ENCODE data around the gene NOTCH4. TPM values are rescaled to one million over a fixed set of nuclear protein-coding genes. Genes with fewer than 3 reads are reported as not detected.
"Not testable (repeated sequence)": the region's sequence is repeated elsewhere in the genome, so short reads cannot be mapped to it uniquely, and the experiment has no call there.

The NOTCH4 gene
- total RNA-seq = 66.1 and 242 TPM in 2 replicates

DNA sequence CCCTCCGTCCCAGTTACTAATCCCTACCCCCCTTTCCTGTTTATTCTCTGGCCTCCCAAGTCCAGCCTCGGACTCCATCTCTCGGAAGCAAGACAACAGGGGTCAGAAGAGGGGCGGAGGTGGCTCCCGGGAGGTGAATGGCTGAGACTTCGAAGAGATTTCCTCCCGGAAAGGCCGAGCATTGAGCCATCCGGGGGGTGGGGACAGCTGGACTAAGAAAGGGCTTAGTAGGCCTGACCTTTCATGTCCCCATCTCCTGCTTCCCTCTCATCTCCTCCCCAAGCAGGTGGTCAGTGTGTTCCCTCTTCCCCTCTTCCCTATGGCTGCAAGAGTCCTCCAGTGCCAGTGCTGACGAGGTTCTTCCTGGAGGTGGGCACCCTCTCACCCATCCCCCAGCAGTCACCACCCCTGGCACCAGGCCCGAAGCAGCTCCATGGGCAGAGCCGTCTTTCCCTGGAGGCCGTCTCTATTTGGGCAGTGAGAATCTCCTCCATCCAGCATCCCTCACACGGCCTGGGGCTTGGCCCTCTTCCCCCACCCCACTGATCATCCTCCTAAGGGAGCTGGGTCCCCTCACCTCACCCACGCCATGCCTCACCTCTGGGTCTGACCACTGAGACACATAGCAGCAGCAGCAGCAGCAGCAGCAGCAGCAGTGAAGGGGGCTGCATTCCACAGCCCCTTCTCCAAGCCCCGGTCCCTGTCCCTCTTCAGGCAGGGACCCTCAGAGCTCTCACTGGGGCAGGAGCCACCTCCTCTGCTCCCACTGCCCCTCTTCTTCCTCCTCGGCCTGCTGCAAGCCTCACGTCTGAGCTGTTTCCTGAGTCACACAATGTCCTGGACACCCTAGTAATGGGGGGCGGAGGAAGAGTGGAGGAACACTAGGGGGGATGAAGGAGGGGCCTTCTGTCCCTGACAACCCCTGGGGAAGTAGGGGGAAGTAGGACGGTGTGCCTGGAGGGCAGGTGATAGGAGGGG, at the start of gene NOTCH4:
Gene NOTCH4, minus strand, starts transcription at position 810 of the 978 bp plus-strand sequence. Its CDS starts 139 bp downstream, at position 671.
- DNase-seq (ENCODE audit: extremely low read depth, low read depth, low spot score) = peak; percentile 22

DNA sequence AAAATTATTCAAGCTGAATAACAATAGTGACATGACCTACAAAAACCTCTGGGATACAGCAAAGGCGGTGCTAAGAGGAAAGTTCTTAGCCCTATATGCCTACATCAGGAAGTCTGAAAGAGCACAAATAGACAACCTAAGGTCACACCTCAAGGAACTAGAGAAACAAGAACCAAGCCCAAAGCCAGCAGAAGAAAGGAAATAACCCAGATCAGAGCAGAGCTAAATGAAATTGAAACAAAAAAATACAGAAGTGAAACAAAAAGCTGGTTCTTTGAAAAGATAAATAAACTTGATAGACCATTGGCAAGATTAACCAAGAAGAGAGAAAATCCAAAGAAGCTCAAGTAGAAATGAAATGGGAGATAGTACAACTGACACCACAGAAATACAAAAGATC, 47.6 kb upstream of the NOTCH4 start:
- DNase-seq (ENCODE audit: extremely low read depth, low read depth, low spot score) = no peak

DNA sequence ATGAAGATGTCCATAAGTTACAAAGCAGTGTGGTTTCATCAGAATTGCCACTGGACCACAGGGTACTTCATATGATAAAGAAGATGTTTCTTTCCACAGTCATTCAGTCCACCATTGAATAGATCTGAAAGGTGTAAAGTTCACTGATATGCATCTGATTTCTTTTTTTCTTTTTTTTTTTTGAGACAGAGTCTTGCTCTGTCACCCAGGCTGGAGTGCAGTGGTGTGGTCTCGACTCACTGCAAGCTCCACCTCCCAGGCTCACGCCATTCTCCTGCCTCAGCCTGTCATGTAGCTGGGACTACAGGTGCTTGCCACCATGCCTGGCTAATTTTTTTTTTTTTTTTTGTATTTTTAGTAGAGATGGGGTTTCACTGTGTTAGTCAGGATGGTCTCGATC, 44.6 kb upstream of the NOTCH4 start:
- not testable (repeated sequence) for DNase-seq (ENCODE audit: extremely low read depth, low read depth, low spot score)

DNA sequence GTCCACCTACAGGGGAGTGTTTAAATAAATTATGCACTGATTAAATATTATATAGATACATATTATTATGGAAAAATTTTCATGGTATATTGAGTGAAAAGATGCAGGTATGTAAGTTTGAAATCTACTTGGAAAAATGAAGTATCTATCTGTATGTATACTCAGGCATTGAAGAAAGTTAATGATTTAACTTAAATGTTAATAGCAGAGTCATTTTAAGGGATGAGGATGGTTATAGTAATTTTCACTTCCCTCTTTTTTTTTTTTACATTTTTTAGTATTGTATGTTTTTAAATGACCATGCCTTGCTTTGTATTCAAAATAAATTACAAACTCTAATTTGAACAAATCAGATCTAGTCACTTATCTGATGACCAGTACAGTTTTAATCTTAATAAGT, 43.2 kb upstream of the NOTCH4 start:
- DNase-seq (ENCODE audit: extremely low read depth, low read depth, low spot score) = no peak

DNA sequence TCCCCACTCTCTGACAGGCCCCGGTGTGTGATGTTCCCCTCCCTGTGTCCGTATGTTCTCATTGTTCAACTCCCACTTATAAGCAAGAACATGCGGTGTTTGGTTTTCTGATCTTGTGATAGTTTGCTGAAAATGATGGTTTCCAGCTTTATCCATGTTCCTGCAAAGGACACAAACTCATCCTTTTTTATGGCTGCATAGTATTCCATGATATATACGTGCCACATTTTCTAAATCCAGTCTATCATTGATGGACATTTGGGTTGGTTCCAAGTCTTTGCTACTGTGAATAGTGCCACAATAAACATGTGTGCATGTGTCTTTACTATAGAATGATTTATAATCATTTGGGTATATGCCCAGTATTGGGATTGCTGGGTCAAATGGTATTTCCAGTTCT, 33.4 kb upstream of the NOTCH4 start:
- DNase-seq (ENCODE audit: extremely low read depth, low read depth, low spot score) = not testable (repeated sequence)

DNA sequence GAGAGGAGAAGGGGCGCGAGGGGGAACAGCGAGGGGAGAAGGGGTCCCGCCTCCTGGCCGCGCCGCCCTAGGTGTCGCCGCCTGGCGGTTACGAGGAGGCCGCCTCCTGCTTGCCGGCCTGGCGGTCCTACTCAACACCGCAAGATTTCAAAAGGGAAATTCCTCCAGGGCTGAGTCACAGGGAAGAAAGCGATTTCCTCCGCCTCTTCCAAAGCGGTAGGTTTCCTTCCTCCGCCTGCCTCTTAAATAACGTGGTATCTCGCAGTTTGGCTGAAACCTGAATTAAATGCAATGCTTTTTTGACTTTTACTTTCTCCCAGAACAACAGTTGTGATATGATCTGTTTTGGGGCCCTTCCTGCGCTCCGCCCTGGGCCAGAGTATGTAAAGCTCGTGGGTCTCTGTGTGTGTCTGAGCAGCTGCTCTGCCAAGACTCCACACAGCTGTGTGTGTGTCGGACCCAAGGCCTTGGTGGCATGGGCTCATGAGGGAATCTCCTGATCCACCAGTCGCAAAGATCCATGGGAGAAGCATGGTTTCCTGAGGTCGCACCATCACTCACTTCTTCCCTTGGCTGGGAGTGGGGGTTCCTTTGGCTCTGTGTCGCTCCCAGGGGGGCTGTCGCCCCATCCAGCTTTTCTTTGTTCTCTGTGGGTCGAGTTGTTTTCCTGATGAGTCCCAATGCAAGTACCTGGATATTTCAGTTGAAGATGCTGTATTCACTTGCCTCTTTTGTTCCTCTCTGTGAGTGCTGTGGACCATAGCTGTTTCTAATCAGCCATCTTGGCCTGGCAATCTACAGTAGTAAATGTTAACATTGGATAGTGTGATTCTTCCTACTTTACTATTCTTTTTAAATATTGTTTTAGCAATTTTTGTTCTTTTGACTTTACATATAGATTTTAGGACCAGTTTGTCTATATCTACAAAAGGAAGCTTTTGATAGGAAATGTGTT, 31.6 kb upstream of the NOTCH4 start:
- DNase-seq (ENCODE audit: extremely low read depth, low read depth, low spot score) = peak; percentile 80

DNA sequence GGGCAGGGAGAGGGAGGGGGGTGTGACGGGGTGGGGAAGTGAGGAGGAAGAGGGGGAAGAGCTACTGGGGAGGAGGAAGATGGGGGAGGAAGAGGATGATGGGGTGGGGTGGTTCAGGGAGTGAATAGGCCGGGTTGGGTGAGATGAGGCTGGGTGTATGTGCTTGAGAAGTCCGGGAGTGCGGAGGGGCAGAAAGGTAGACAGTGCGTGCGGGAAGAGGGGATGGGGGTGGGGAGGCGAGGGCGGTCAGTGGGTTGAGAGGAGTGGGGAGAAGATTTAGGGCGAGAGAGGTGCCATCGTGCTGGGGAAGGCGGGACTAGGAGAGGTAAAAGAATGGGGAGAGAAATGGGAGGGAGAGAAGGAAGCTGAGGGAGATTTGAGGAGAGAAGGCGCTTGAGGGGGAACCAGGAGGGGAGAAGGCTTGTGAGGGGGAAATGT, 30.9 kb upstream of the NOTCH4 start:
- DNase-seq (ENCODE audit: extremely low read depth, low read depth, low spot score) = no peak

DNA sequence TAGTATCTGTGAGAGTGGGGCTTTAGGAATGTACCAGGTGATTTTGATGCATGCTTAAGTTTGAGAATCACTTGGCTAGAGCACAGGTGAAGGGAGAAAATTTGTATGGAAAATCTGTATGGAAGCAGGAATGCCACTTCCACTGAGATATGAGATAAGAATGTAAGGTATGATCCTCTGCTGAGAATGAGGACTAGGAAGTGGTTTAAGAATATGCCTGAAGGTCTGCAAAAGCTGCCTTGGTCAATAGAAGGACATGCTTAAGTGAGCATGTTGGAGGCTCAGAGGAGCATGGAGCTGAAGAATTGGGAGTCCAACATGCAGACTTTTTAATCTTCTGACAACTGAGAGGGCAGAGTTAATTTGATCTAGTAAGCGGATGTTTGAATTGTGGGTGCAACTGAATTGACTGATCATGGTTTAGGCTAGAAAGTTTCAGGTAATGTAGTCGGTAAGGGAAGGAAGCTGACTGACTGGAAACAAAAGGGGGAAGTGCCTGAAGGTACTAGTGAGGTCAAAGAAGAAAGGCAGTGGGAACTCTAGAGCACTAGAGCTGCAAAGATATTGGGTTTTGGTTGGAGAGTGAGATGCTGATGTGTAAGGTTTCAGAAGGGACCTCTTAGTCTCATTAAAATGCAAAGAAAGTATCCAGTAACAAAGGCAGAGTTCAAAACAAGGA, 28.6 kb upstream of the NOTCH4 start:
- DNase-seq (ENCODE audit: extremely low read depth, low read depth, low spot score) = no peak

DNA sequence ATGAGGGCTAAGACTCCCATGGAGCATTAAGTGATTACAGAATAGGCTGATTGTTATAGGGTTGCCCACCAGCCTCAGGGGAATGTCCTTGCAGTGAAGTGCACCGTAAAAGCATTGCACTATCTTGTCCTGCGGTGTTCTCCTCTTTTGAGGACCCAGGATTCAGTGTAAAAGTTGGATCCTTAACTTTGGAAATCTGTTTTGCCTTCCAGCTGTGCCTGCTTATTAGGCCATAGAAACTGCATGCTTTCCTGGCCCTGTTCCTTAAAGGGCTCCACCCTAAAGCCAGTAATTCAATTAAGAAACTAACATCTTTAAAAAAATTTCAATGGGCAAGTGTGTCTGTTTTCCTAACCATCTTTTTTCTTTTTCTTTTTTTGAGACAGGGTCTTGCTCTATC, 25.4 kb upstream of the NOTCH4 start:
- no peak for DNase-seq (ENCODE audit: extremely low read depth, low read depth, low spot score)

DNA sequence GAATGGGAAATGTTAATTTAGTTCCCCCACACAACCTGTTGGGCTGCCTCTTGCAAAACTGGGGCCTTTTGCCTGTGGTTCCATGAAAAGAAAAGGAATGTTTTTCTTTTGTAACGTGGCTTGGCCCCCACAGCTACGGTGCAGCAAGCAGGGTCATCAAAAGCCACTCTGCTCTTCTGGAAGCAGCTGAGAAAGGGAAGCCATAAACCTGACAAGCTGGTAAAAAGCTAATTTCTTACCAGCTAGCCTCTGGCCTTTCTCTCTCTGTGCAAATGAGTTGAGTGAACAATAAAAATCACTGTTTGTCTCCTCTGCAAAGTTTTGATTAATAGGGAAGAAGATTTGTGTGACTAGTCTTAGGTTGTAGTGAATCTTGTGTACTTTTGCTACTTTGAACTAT, 23.5 kb upstream of the NOTCH4 start:
- DNase-seq (ENCODE audit: extremely low read depth, low read depth, low spot score) = no peak

DNA sequence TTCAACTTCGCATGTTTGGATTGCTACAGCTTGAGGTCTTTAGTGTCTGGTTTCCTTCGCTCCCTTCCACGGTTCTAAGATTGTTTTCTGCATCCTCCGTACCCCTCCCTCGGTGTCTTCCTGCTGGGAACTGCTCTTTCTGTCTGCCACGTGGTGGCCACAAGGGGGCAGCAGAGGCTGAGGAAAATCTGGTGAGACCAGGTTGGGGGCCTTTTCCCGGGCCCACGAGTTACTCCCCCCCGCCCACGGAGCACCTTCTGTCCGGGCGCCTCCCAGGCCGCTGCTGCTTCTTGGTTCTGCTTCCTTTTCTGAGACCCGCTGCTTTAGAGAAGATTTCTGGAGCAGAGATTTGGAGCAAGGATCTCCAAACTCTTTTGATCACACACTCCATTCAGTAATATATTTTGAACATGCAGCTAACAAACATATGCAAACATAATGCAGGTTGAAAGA, 21.1 kb upstream of the NOTCH4 start:
- DNase-seq (ENCODE audit: extremely low read depth, low read depth, low spot score) = no peak

DNA sequence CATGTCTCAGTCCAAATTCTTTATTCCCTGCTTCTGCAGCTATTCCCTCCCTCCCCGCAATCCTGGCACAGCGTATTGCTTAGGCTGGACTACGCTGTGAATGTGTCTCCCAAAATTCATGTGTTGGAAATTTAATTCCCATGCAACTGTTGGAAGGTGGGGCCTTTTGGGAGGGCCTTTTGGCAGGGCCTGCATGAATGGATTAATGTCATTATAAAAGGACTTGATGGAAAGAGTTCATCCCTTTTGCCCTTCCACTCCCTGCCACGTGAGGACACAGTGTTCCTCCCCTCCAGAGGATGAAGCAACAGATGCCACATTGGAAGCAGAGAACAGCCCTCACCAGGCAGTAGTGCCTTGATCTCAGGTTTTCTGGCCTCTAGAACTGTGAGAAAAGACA, 20.4 kb upstream of the NOTCH4 start:
- no peak for DNase-seq (ENCODE audit: extremely low read depth, low read depth, low spot score)

DNA sequence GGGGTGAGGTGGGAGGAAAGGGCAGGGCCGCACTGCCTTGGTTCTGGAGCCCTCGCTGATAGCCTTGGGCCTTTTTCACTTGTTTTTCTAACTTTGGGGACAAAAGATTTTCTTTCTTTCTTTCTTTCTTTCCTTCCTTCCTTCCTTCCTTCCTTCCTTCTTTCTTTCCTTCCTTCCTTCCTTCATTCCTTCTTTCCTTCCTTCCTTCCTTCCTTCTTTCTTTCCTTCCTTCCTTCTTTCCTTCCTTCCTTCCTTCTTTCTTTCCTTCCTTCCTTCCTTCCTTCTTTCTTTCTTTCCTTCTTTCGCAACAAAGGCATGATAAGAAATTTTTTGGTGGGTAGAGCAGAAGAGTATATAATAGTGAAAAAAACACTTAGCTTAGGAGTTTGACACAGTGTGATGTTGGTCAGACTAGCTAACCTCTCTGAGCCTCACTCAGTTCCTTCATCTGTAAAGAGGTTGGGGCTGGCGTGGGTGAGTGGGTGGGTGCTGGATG, 18.5 kb upstream of the NOTCH4 start:
- not testable (repeated sequence) for DNase-seq (ENCODE audit: extremely low read depth, low read depth, low spot score)

DNA sequence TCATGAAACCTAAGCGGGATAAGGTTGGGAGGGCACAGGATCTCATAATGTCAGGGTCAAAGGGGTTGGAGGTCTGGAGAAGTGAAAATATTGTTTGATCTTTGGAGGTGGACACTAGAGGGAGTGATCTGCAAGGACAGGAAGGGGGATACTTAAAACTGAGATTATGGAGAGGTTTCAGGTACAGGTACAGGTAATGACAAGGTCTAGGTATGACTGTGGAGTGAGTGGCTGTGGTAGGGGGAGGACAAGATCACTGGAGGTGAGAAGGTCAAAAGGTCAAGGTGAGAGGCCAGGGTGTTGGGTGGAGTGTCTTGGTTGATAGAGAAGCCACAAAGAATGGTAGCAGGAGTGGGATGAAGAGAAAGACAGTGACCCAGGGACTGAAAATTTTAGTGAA, 16.8 kb upstream of the NOTCH4 start:
- no peak for DNase-seq (ENCODE audit: extremely low read depth, low read depth, low spot score)

DNA sequence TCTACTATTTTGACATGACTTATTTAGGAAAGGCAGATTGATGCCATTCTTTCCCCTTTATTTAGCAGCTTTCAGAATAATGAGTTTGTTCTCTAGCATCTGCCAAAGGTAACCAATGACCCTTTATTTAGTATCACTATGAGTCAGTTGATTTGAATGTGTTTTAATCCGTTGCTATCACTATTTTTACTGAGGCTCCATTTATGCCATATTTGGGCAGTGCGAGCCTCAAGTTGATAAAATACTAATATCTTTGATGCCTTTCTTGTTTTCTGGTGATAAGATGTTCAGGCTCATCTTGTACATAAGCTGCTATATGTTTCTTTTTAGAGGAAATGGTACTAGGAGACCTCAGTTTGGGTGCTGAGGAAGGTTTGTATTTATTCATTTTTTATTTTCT, 15.6 kb upstream of the NOTCH4 start:
- DNase-seq (ENCODE audit: extremely low read depth, low read depth, low spot score) = no peak

DNA sequence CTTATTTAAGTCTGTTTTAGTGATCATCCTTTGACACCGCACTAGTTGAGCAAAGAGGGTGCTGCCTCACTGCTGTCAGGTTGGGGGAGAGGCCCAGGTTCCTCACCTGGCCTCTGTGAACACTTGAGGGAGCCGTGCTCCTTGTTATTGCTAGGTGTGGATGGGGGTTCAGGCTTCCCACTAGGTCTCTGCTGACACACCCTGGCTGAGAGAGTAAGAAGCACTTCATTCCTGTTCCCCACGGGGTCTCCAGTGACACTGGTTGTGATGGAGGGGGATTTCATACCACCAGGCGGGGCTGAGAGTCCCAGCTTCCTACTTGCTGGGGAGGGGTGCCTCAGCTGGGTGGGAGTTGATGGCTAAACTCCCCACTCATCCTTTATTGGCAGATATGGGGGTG, 11.1 kb upstream of the NOTCH4 start:
- no peak for DNase-seq (ENCODE audit: extremely low read depth, low read depth, low spot score)

DNA sequence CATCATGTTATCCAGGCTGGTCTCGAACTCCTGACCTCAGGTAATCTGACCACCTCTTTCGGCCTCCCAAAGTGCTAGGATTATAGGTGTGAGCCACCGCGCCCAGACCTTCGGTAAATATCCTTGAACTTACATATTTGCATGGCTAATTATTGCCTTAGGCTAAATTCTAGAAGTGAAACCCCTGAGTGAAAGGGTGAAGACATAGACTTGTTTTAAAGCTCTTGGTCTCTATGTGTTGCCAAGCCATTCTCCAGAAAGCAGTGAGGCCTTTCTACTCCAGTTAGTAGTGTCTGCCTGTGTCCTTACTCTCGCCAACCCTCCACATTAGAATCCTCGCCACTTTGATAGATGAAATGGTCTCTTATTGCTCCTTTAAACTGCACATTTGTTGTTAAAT, 2.6 kb upstream of the NOTCH4 start:
- no peak for DNase-seq (ENCODE audit: extremely low read depth, low read depth, low spot score)

DNA sequence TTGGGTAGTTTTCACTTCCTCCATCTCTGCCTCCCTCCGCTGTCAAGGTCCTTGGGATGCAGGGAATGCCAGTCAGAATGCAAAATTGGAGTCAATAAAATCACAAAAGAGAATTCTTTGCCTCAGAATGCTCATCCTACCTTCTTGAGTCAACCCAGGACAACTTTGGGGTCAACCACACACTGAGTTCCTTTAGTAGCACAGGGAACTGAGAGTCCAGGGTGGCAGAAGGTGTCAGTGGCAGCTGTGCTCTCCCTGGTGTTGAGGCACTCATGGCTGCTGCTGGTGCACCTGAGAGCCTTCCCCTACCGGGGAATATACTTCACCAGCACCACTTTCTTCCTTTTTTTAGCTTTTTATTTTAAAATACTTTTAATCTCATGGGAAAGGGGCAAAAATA, 829 bp upstream of the NOTCH4 start:
- DNase-seq (ENCODE audit: extremely low read depth, low read depth, low spot score) = no peak

DNA sequence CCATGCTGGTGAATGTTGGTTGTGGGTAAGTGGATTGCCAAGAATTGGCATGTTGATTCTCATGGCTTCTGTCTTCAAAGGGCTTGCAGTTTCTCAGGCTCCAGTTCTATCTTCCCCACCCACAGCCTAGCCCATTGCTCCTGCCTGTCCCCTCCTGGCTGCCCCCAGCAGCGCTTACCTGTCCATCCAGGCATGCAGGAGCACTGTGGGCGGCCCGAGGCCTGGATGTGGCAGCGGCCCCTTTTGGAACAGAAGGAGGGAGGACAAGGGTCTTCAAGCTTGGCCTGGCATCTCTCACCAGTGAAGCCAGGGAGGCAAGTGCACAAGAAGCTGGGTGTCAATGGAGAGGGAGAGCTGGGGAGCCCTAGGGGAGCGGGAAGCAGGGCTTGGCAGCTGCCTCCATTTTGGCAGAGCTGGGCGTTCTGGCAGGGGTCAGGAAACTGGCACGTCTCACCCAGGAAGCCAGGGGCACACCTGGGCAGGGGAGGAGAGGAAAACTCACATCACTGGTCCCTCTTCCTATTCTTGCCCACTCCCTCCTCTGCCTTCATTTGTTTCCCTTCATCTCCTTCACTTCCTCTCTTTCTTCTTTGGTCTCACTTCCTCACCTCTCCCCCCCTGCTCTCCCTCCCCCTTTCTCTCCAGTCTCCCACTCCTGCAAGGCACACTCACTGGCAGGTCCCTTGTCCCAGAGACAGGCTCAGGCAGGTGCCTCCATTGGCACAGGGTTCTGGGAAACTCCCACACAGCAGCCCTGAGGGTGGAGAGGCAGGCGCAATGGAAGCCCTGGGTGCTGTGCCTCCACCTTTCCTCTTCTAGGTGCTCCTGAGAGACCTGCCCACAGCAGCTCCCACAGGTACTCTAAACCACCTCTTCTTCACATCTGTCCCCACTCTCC, 1.3 kb downstream of the NOTCH4 start:
- DNase-seq (ENCODE audit: extremely low read depth, low read depth, low spot score) = no peak
